ENCODE measurements around the gene NOXA1. TPM values are rescaled to one million over a fixed set of nuclear protein-coding genes. Genes with fewer than 3 reads are reported as not detected.

Gene NOXA1
- total and polyA plus RNA-seq, 2 of the 8 experiments (the other 6 are each of a cell fraction or from before 2014, with no cell fraction given): 0.34 to 0.91 TPM

- no peak for DNase-seq (ENCODE audit: low read depth in 1 of 2, low spot score in 2 of 2)
- CTCF ChIA-PET (ENCODE audit: partially characterized antibody): no interaction called here
- H2BK20ac ChIP-seq (ENCODE audit: low read length): no peak overlapping the region
Measured at GRCh38 chr9:137465000-137465719, 42.0 kb downstream of the NOXA1 start.

More at GRCh38 chr9:137465000-137465719, 42.0 kb downstream of the NOXA1 start:
- POLR2A ChIA-PET (ENCODE audit: partially characterized antibody): no interaction called here
- Histone ChIP-seq H3K4ac (replicated peaks; ENCODE audit: insufficient read length, low read depth, low read length) (peak overlapping the region; percentile 96), H3K4me2 (ENCODE audit: insufficient read depth in 1 of 2, low read depth in 2 of 2, low read length in 2 of 2) (no peak overlapping the region), H3K9me3 (ENCODE audit: insufficient read depth in 2 of 2, low read depth in 1 of 2, low read length in 1 of 2) (no peaks in the 10 kb centered on the region; a peak in 1 of 4 replicates), H4K8ac (ENCODE audit: extremely low read depth, insufficient read depth, low read length) (no peak overlapping the region; the same call in 1 of the 2 replicates), H3K18ac (ENCODE audit: extremely low read depth, low read length) (no peak overlapping the region), H2BK120ac (replicated peaks; ENCODE audit: low read depth, low read length) (no peak overlapping the region), H4K20me1 (replicated peaks in 1 of 2; ENCODE audit: control insufficient read depth in 1 of 2, insufficient read depth in 2 of 2, low read length in 2 of 2) (peaks cover 0 to 2% of the 10 kb centered on the region in 2 experiments), H3K9ac (replicated peaks in 1 of 4; ENCODE audit: extremely low read depth in 1 of 4, low read depth in 3 of 4, low read length in 3 of 4) (no peak overlapping the region), H3K36me3 (ENCODE audit: control insufficient read depth in 2 of 4, insufficient read depth in 4 of 4, low read length in 3 of 4) (no peaks in the 10 kb centered on the region), H3K4me1 (replicated peaks in 1 of 4; ENCODE audit: control insufficient read depth in 3 of 4, insufficient read depth in 4 of 4, low read length in 3 of 4) (peaks cover 0 to 9% (median 2%) of the 10 kb centered on the region in 4 experiments; a peak in 3 of 7 replicates), H2BK5ac (ENCODE audit: low read depth, low read length) (no peak overlapping the region; the same call in 1 of the 2 replicates), H3K23ac (ENCODE audit: insufficient read length) (no peak overlapping the region), H3K4me3 (ENCODE audit: extremely low read depth in 1 of 4, insufficient read depth in 2 of 4, low read depth in 3 of 4, low read length in 4 of 4) (no peak overlapping the region), H2BK15ac (ENCODE audit: low read length) (no peak overlapping the region), H4K5ac (ENCODE audit: insufficient read length, low read depth, low read length) (no peak overlapping the region), H3K23me2 (ENCODE audit: low read depth, low read length) (0 out of 2 replicates have a peak, but pooled peaks cover 2% of the 10 kb centered on the region), H3K56ac (replicated peaks; ENCODE audit: insufficient read length, low read depth, low read length) (no peak overlapping the region), H2AK5ac (ENCODE audit: low read depth, low read length) (no peak overlapping the region), H3K14ac (ENCODE audit: insufficient read length) (no peak overlapping the region), H3K27ac (ENCODE audit: low read depth, low read length) (no peak overlapping the region), H4K91ac (replicated peaks; ENCODE audit: insufficient read length, low read length) (peak overlapping the region; percentile 15), H2AFZ (ENCODE audit: low read length) (no peak overlapping the region), H3K27me3 (replicated peaks in 1 of 4; ENCODE audit: control insufficient read depth in 3 of 4, extremely low read depth in 1 of 4, insufficient read depth in 3 of 4, low read length in 3 of 4) (peaks cover 0 to 18% (median 11%) of the 10 kb centered on the region in 4 experiments; a peak in 5 of 7 replicates), H3K79me1 (ENCODE audit: low read depth, low read length) (no peaks in the 10 kb centered on the region), H2BK12ac (ENCODE audit: low read depth, low read length) (no peak overlapping the region), H3K79me2 (ENCODE audit: control insufficient read depth in 1 of 2, insufficient read depth in 2 of 2, low read length in 2 of 2) (no peaks in the 10 kb centered on the region)
- WGBS, 2 experiments (ENCODE audit: extremely low coverage in 1 of 2, insufficient coverage in 1 of 2, insufficient read length in 1 of 2, insufficient replicate concordance in 2 of 2, low coverage in 1 of 2, low lambda C conversion rate in 2 of 2, missing lambda C conversion rate in 1 of 2): 87% methylated on average over 23 of the region's 23 CpGs; no CpG with 5 or more reads in 1 of the 2 experiments
- TF ChIP-seq CTBP2 (IDR thresholded peaks at IDR 0.05; ENCODE audit: borderline replicate concordance, insufficient read depth, insufficient read length, low read length) (no peak), CBX8 (IDR thresholded peaks at IDR 0.05; ENCODE audit: borderline replicate concordance, low read depth, low read length) (no peak), BACH1 (IDR thresholded peaks at IDR 0.05; ENCODE audit: low read length) (no peak), TEAD4 (IDR thresholded peaks at IDR 0.05; ENCODE audit: low read depth, low read length) (no peak), EGR1 (IDR thresholded peaks at IDR 0.05; ENCODE audit: borderline replicate concordance, low read depth, low read length) (no peak)
- FAIRE-seq: no peak
